HEK293T (cell line): ENCODE measurements around the gene SLC27A2.
"Not testable (repeated sequence)": the region's sequence is repeated elsewhere in the genome, so short reads cannot be mapped to it uniquely, and the experiment has no call there.

Source experiments
- CTCF ChIA-PET: fragments of 350-600 bp; formaldehyde crosslinking; extraction: SDS; loops from one replicate; lab custom pipeline; 2021; ENCODE audit warnings: antibody characterized with exemption, inconsistent platforms; lab: Yijun Ruan, JAX
- POLR2A ChIA-PET: fragments of 350-600 bp; formaldehyde crosslinking; extraction: SDS; loops from one replicate; lab custom pipeline; 2020; ENCODE audit warnings: antibody characterized with exemption, inconsistent platforms; lab: Yijun Ruan, JAX
- DNase-seq: peaks from one replicate; pipeline ENCODE4 v3.0.0; 2012; ENCODE audit warnings: mixed read lengths; ENCODE audit errors: extremely low spot score
- ARNT ChIP-seq: fragments of 450-650 bp; IDR thresholded peaks from 2 replicates; pipeline ENCODE4 v1.6.1; 2017; ENCODE audit warnings: mild to moderate bottlenecking
- BHLHE40 ChIP-seq: fragments of 450-650 bp; IDR thresholded peaks from 2 replicates; pipeline ENCODE4 v1.6.1; 2016; ENCODE audit warnings: mild to moderate bottlenecking, moderate library complexity, borderline replicate concordance
- CTBP1 ChIP-seq: fragments of 450-650 bp; IDR thresholded peaks from 2 replicates; pipeline ENCODE4 v1.6.1; 2016; ENCODE audit warnings: borderline replicate concordance
- ELF4 ChIP-seq: fragments of 450-650 bp; IDR thresholded peaks from 2 replicates; pipeline ENCODE4 v1.6.1; 2017; ENCODE audit warnings: antibody characterized with exemption
- FOXA1 ChIP-seq: fragments of 450-650 bp; IDR thresholded peaks from 2 replicates; pipeline ENCODE4 v1.6.1; 2016; ENCODE audit warnings: mild to moderate bottlenecking
- FOXK2 ChIP-seq: fragments of 450-650 bp; IDR thresholded peaks from 2 replicates; pipeline ENCODE4 v1.6.1; 2016; ENCODE audit warnings: mild to moderate bottlenecking
- FOXM1 ChIP-seq: fragments of 450-650 bp; IDR thresholded peaks from 2 replicates; pipeline ENCODE4 v1.6.1; 2017; ENCODE audit warnings: mild to moderate bottlenecking, borderline replicate concordance
- HDGF ChIP-seq: fragments of 450-650 bp; IDR thresholded peaks from 2 replicates; pipeline ENCODE4 v1.6.1; 2017; ENCODE audit warnings: antibody characterized with exemption, borderline replicate concordance
- L3MBTL2 ChIP-seq: fragments of 450-650 bp; conservative IDR thresholded peaks from 2 replicates; pipeline ENCODE4 v1.6.1; 2016; ENCODE audit warnings: mild to moderate bottlenecking
- LEF1 ChIP-seq: fragments of 450-650 bp; IDR thresholded peaks from 2 replicates; pipeline ENCODE4 v1.6.1; 2017; ENCODE audit warnings: mild to moderate bottlenecking, borderline replicate concordance
- NFRKB ChIP-seq: fragments of 450-650 bp; IDR thresholded peaks from 2 replicates; pipeline ENCODE4 v1.6.1; 2016; ENCODE audit warnings: mild to moderate bottlenecking, moderate library complexity
- PKNOX1 ChIP-seq: fragments of 450-650 bp; IDR thresholded peaks from 2 replicates; pipeline ENCODE4 v1.6.1; 2016
- SP1 ChIP-seq: fragments of 450-650 bp; IDR thresholded peaks from 2 replicates; pipeline ENCODE4 v1.6.1; 2017
- SUZ12 ChIP-seq: fragments of 450-650 bp; IDR thresholded peaks from 2 replicates; pipeline ENCODE4 v1.6.1; 2016; ENCODE audit warnings: mild to moderate bottlenecking
- TARDBP ChIP-seq: fragments of 450-650 bp; IDR thresholded peaks from 2 replicates; pipeline ENCODE4 v1.6.1; 2016
- ZNF384 ChIP-seq: fragments of 450-650 bp; IDR thresholded peaks from 2 replicates; pipeline ENCODE4 v1.6.1; 2016

SLC27A2 gene

GRCh38 chr15:50181969-50182218 lies at the start of gene SLC27A2:
TSS of gene SLC27A2 (plus strand) at chr15:50182196. CDS start at chr15:50182428, 232 bp downstream.
- no peak for TF ChIP-seq NFRKB
- no peak for TF ChIP-seq SP1
- no peak for TF ChIP-seq FOXA1
- TF ChIP-seq CTBP1, result no peak
- TF ChIP-seq L3MBTL2, result peak; percentile 42
- CTCF ChIA-PET, result interaction anchor here (2.2 kb wide), 1 partner anchor 134 kb away, joined by 10 read pairs; no protein-coding TSS in a partner anchor
- POLR2A ChIA-PET, result interaction anchor here (0.7 to 2.6 kb wide), 3 partner anchors 46 to 173 kb away, joined by 3 to 10 read pairs (median 4); partner anchors contain the start of gene GABPB1
- no peak for DNase-seq

- POLR2A ChIA-PET, CTCF ChIA-PET, DNase-seq: not testable (repeated sequence)
These were observed 49.6 kb upstream of the SLC27A2 start for GRCh38 chr15:50132251-50132984.

GRCh38 chr15:50134524-50135024 lies 47.4 kb upstream of the SLC27A2 start:
- no peak for DNase-seq
- POLR2A ChIA-PET, result no interaction called here
- CTCF ChIA-PET, result interaction anchor here (1.0 kb wide), 1 partner anchor 11 kb away, joined by 4 read pairs; no protein-coding TSS in a partner anchor
- TF ChIP-seq L3MBTL2 (no peak), BHLHE40 (no peak), ARNT (no peak), LEF1 (no peak)

- DNase-seq, result no peak
- POLR2A ChIA-PET, result no interaction called here
- CTCF ChIA-PET, result no interaction called here
- no peak for TF ChIP-seq NFRKB
These were observed 46.9 kb upstream of the SLC27A2 start for GRCh38 chr15:50135031-50135551.

GRCh38 chr15:50137330-50137761 lies 44.6 kb upstream of the SLC27A2 start:
- TF ChIP-seq TARDBP (no peak), SUZ12 (no peak), ELF4 (no peak), NFRKB (no peak), BHLHE40 (no peak), FOXK2 (no peak), CTBP1 (no peak), ARNT (no peak), L3MBTL2 (no peak), HDGF (no peak)
- ChIA-PET CTCF (interaction anchor here (0.6 to 1.1 kb wide), 2 partner anchors 16 to 179 kb away, joined by 4 read pairs; no protein-coding TSS in a partner anchor), POLR2A (no interaction called here)
- DNase-seq, result no peak

GRCh38 chr15:50137893-50138292 lies 44.1 kb upstream of the SLC27A2 start:
- TF ChIP-seq TARDBP (no peak), CTBP1 (no peak), FOXM1 (no peak), PKNOX1 (no peak), FOXK2 (no peak), SP1 (no peak), HDGF (no peak), ARNT (no peak), BHLHE40 (no peak), ELF4 (no peak), LEF1 (no peak), FOXA1 (no peak), NFRKB (no peak), ZNF384 (no peak), L3MBTL2 (no peak)
- no peak for DNase-seq
- ChIA-PET CTCF (interaction anchor here (0.6 to 1.1 kb wide), 3 partner anchors 16 to 178 kb away, joined by 3 to 4 read pairs (median 4); no protein-coding TSS in a partner anchor), POLR2A (no interaction called here)

GRCh38 chr15:50138391-50138790 lies 43.6 kb upstream of the SLC27A2 start:
- no peak for TF ChIP-seq SUZ12
- TF ChIP-seq PKNOX1, result no peak
- TF ChIP-seq CTBP1, result no peak
- TF ChIP-seq HDGF, result no peak
- TF ChIP-seq FOXK2, result no peak
- TF ChIP-seq FOXM1, result no peak
- TF ChIP-seq L3MBTL2, result no peak
- TF ChIP-seq SP1, result no peak
- TF ChIP-seq FOXA1, result no peak
- TF ChIP-seq NFRKB, result no peak
- no peak for TF ChIP-seq ELF4
- TF ChIP-seq ARNT, result no peak
- no peak for TF ChIP-seq BHLHE40
- TF ChIP-seq ZNF384, result no peak
- TF ChIP-seq TARDBP, result no peak
- TF ChIP-seq LEF1, result no peak
- ChIA-PET POLR2A (no interaction called here), CTCF (interaction anchor here (0.6 kb wide), 1 partner anchor 25 kb away, joined by 3 read pairs; no protein-coding TSS in a partner anchor)
- no peak for DNase-seq
